ENCODE results near the gene CRYBB2. TPM values are rescaled to one million over a fixed set of nuclear protein-coding genes. Genes with fewer than 3 reads are reported as not detected.
"Not testable (repeated sequence)": the region's sequence is repeated elsewhere in the genome, so short reads cannot be mapped to it uniquely, and the experiment has no call there.

Gene CRYBB2
- total RNA-seq, 4 donors from 2014 or later, result 1.6 to 9.9 (median 2.7) TPM; not detected in 1

DNA sequence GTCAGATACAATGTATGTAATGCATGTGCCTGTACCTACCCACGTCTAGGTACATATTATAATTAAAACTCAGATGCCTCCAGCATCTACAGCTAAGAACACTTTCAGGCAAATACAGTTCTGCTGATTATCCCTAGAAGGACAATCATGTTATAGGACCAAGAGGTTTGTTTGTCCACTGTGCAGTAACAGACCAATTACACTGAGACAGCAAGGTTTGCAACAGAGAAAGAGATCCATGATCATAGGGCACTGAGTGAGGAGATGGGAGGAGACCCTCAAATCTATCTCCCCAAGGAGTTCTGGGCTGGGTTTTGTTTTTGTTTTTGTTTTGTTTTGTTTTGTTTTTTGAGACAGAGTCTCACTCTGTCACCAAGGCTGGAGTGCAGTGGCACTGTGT is 49.5 kb downstream of the CRYBB2 start:
- not testable (repeated sequence) for H3K4me1 ChIP-seq, H3K27ac ChIP-seq, H3K9me3 ChIP-seq, DNase-seq, H3K4me3 ChIP-seq, H3K27me3 ChIP-seq, H3K36me3 ChIP-seq

- H3K4me1 ChIP-seq, H3K9me3 ChIP-seq, H3K4me3 ChIP-seq, DNase-seq, H3K27me3 ChIP-seq, H3K36me3 ChIP-seq, H3K27ac ChIP-seq: not testable (repeated sequence)
Observed at GRCh38 chr22:25270061-25270460, 50.6 kb downstream of the CRYBB2 start.

- H3K4me3 ChIP-seq, H3K27me3 ChIP-seq, H3K9me3 ChIP-seq, H3K36me3 ChIP-seq, DNase-seq, H3K4me1 ChIP-seq, H3K27ac ChIP-seq: not testable (repeated sequence)
Observed at GRCh38 chr22:25273231-25273630, 53.8 kb downstream of the CRYBB2 start.

GRCh38 chr22:25273928-25274327 is 54.5 kb downstream of the CRYBB2 start:
- H3K27me3 ChIP-seq, H3K27ac ChIP-seq, H3K4me1 ChIP-seq, DNase-seq, H3K9me3 ChIP-seq, H3K36me3 ChIP-seq, H3K4me3 ChIP-seq: not testable (repeated sequence)

DNA sequence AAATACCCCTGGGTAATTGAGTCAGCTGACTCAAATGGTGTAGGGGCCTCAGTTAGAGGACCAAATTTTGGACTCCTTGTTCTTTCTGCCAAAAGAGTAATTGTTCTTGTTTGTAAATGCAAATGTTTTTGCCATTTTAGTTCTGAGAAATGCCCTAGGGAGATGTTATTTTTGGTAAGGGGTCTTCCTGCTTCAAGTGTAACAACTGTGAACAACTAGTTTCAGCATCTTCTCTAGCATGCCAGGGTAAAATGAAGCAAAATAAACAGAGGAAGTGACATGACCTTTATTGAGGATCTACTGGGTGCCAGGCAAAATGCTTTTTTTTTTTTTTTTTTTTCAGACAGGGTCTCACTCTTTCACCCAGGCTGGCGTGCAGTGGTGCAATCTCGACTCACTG is 60.7 kb downstream of the CRYBB2 start:
- not testable (repeated sequence) for H3K36me3 ChIP-seq, H3K27ac ChIP-seq, H3K4me1 ChIP-seq, DNase-seq, H3K9me3 ChIP-seq, H3K4me3 ChIP-seq
- H3K27me3 ChIP-seq, result peaks cover 0 to 11% of the 10 kb centered on the region in 2 donors

Small RNA genes lying within 50 kb of the gene (small RNA-seq; reads per million reads assigned to genes)
- 0 reads per million in 2 donors for gene Z99916.2

Other genes starting within 250 kb of the CRYBB2 start
- 1 to 10 TPM in 1 of 4 donors, not detected in 3; 2.3 TPM for gene CRYBB3, start 19.8 kb upstream of the CRYBB2 start, total RNA-seq

All from Peyer's patch (tissue), 4 donors.